ENCODE measurements around the gene ZNF548. TPM values are rescaled to one million over a fixed set of nuclear protein-coding genes. Genes with fewer than 3 reads are reported as not detected.
A peak's percentile ranks its signal among the peaks of the same experiment; 100 is the strongest.

Gene ZNF548
- polyA plus RNA-seq, 1 experiment = 14.2 TPM

DNA sequence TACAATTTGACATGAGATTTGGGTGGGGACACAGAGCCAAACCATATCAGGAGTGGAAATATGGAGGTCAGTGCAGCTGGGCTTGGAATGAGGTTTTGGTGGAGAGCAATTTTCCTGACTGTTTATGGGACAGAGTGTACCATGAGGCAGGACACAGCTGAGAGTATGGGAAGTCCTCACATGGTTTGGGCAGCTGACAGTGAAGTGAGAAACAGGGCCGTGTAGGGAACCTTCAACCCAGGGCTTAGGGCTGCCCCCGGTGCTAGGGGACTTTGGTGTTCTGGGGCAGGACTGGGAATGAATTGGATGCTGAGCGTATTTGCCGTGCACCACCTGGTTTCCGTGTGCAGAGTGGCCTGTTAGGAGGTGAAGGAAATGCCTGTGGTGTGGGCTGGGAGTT, 6.1 kb downstream of the ZNF548 start:
- Histone ChIP-seq H3K4me3 (ENCODE audit: low read depth, low read length) (no peak overlapping the region), H3K9me3 (ENCODE audit: control insufficient read depth, insufficient read depth, low read length) (peaks cover 20% of the 10 kb centered on the region), H3K27me3 (ENCODE audit: control insufficient read depth, insufficient read depth, low read length) (no peaks in the 10 kb centered on the region), H3K27ac (ENCODE audit: low read depth, low read length) (no peak overlapping the region)
- no peak for DNase-seq (ENCODE audit: low read depth, low spot score)
- ChIA-PET POLR2A (no interaction called here), CTCF (no interaction called here)
- TF ChIP-seq, protein P1, sequence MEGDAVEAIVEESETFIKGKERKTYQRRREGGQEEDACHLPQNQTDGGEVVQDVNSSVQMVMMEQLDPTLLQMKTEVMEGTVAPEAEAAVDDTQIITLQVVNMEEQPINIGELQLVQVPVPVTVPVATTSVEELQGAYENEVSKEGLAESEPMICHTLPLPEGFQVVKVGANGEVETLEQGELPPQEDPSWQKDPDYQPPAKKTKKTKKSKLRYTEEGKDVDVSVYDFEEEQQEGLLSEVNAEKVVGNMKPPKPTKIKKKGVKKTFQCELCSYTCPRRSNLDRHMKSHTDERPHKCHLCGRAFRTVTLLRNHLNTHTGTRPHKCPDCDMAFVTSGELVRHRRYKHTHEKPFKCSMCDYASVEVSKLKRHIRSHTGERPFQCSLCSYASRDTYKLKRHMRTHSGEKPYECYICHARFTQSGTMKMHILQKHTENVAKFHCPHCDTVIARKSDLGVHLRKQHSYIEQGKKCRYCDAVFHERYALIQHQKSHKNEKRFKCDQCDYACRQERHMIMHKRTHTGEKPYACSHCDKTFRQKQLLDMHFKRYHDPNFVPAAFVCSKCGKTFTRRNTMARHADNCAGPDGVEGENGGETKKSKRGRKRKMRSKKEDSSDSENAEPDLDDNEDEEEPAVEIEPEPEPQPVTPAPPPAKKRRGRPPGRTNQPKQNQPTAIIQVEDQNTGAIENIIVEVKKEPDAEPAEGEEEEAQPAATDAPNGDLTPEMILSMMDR (IDR thresholded peaks at IDR 0.05; ENCODE audit: low read depth, low read length) = no peak

DNA sequence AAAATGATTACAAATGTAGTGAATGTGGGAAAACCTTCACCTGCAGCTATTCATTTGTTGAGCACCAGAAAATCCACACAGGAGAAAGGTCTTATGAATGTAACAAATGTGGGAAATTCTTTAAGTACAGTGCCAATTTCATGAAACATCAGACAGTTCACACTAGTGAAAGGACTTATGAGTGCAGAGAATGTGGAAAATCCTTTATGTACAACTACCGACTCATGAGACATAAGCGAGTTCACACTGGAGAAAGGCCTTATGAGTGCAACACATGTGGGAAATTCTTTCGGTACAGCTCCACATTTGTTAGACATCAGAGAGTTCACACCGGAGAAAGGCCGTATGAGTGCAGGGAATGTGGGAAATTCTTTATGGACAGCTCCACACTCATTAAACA, 9.2 kb downstream of the ZNF548 start:
- H3K27me3 ChIP-seq (ENCODE audit: control insufficient read depth, insufficient read depth, low read length) = no peaks in the 10 kb centered on the region
- TF ChIP-seq, protein P1 (IDR thresholded peaks at IDR 0.05; ENCODE audit: low read depth, low read length) = no peak
- DNase-seq (ENCODE audit: low read depth, low spot score) = no peak
- H3K9me3 ChIP-seq (ENCODE audit: control insufficient read depth, insufficient read depth, low read length) = peaks cover 29% of the 10 kb centered on the region
- POLR2A ChIA-PET = no interaction called here
- H3K27ac ChIP-seq (ENCODE audit: low read depth, low read length) = no peak overlapping the region
- no peak overlapping the region for H3K4me3 ChIP-seq (ENCODE audit: low read depth, low read length)
- CTCF ChIA-PET = no interaction called here

DNA sequence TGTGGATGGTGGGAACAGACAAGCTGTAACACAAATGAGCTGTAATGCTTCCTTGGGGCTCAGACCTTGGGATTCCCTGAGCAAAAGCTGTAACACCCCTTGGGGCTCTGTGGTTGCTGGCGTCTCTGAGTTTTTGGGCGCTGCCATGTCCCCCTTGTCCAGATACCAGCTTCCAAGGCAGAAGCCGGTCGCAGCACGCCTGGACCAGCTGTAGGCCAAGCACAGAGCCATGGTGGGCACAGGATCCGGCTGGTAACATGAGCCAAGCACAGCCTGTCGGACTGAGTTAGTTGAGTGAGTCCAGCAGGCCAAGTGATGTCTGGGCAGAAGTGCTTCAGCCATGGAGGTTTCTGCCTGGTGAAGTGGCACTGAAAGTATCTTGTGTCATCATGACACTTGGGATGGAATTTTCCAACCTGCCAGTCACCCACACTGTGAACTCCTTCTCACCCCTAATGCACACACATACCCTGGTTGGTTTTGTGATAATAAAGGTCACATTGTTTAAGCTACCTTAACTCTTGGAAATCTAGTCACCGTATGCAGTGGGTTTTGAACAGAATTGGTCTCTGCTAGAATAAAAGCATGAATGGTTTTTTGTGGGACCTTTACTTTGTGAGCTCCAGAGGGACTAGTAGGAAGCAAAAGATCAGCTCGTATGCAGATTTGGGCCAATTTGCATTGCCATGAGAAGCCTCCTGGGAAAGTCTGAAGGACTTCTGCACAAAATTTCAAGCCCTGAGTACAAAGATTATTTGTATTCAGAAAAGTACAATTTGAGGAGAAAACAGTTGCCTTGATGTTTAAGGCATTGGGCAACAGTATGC, 14.3 kb downstream of the ZNF548 start:
- TF ChIP-seq, protein P1 (IDR thresholded peaks at IDR 0.05; ENCODE audit: low read depth, low read length) = no peak
- ChIA-PET CTCF (no interaction called here), POLR2A (interaction anchor here (0.7 kb wide), 1 partner anchor 293 kb away, joined by 4 read pairs; no protein-coding TSS in a partner anchor)
- no peak overlapping the region for H3K4me3 ChIP-seq (ENCODE audit: low read depth, low read length)
- no peak for DNase-seq (ENCODE audit: low read depth, low spot score)
- H3K9me3 ChIP-seq (ENCODE audit: control insufficient read depth, insufficient read depth, low read length) = peaks cover 13% of the 10 kb centered on the region
- H3K27me3 ChIP-seq (ENCODE audit: control insufficient read depth, insufficient read depth, low read length) = no peaks in the 10 kb centered on the region
- H3K27ac ChIP-seq (ENCODE audit: low read depth, low read length) = no peak overlapping the region

DNA sequence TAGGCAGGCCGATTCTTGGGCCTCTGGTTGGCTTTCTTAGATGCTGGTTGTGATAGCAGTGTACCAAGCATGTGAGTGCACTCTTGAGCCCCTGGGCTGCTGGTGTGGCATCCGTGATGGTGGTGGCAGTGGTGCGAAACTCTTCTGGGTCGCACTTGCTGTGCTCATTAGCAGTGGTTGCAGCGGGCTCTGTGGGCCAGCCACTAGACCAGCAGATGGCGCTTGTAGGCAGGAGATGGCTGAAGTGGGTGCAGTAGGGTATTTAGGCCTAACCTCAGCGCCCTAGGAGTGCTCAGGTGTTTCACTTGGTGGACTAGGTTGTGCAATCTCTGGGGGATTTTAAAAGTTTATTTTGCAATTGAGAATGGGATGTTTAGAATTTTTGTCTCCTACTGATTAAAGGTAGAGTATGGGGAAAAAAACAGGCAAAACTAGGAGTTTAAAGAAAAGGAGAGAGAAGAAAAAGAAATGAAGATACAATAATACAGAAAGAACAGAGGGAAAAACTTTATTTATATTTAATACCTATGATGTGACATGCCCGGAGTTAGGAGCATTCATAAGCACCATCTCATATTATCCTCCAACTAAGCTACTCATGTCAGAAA, 17.0 kb downstream of the ZNF548 start:
- H3K27ac ChIP-seq (ENCODE audit: low read depth, low read length) = no peak overlapping the region
- peaks cover 14% of the 10 kb centered on the region for H3K9me3 ChIP-seq (ENCODE audit: control insufficient read depth, insufficient read depth, low read length)
- POLR2A ChIA-PET = no interaction called here
- H3K4me3 ChIP-seq (ENCODE audit: low read depth, low read length) = no peak overlapping the region
- peak; percentile 15 for DNase-seq (ENCODE audit: low read depth, low spot score)
- no peaks in the 10 kb centered on the region for H3K27me3 ChIP-seq (ENCODE audit: control insufficient read depth, insufficient read depth, low read length)
- TF ChIP-seq, protein P1 (IDR thresholded peaks at IDR 0.05; ENCODE audit: low read depth, low read length) = peak; percentile 86
- CTCF ChIA-PET = interaction anchor here (0.8 to 2.0 kb wide), 10 partner anchors 13 to 749 kb away, joined by 3 to 10 read pairs (median 4); partner anchors contain the start of genes ZNF134 and ZNF548

All from AG04450 (cell line).